AG04450 (cell line): ENCODE measurements around the gene CDK6. TPM values are rescaled to one million over a fixed set of nuclear protein-coding genes. Genes with fewer than 3 reads are reported as not detected.

Source experiments
- CTCF ChIA-PET: fragments of 300-600, 350-600 bp; formaldehyde crosslinking; extraction: SDS; loops from one replicate; lab custom pipeline; 2022; ENCODE audit warnings: antibody characterized with exemption, inconsistent platforms; lab: Charles Lee
- POLR2A ChIA-PET: fragments of 350-600 bp; formaldehyde crosslinking; extraction: SDS; loops from one replicate; lab custom pipeline; 2021; ENCODE audit warnings: antibody characterized with exemption, inconsistent platforms; lab: Yijun Ruan, JAX
- DNase-seq: peaks from one replicate; pipeline ENCODE4 v3.0.0-alpha.2; 2011; ENCODE audit warnings: low read depth, low spot score
- H3K27ac ChIP-seq: one replicate; pipeline ENCODE4 v1.5.1; 2012; ENCODE audit warnings: low read depth, low read length, control low read depth
- H3K27me3 ChIP-seq: one replicate; pipeline ENCODE4 v1.6.0; 2012; ENCODE audit warnings: low read length; ENCODE audit not compliant: control insufficient read depth, insufficient read depth
- H3K4me3 ChIP-seq: 2 replicates; pipeline ENCODE4 v1.5.1; 2011; ENCODE audit warnings: mild to moderate bottlenecking, low read depth, low read length, control low read depth
- H3K9me3 ChIP-seq: 2 replicates; pipeline ENCODE4 v1.5.1; 2012; ENCODE audit warnings: low read length; ENCODE audit not compliant: control insufficient read depth, insufficient read depth
- CTCF ChIP-seq: IDR thresholded peaks from 2 replicates; pipeline ENCODE4 v1.5.1; 2011; ENCODE audit warnings: low read depth, low read length, control low read depth, inconsistent platforms
- polyA plus RNA-seq: library from polyadenylated mRNA; depleted of rRNA; stranded (reverse); fragments of >200 nt; gene quantifications from 2 replicates; pipeline ENCODE4 v1.2.3, GENCODE V29; 2011

The CDK6 gene
- polyA plus RNA-seq, 1 experiment, result 40.6 TPM

DNA sequence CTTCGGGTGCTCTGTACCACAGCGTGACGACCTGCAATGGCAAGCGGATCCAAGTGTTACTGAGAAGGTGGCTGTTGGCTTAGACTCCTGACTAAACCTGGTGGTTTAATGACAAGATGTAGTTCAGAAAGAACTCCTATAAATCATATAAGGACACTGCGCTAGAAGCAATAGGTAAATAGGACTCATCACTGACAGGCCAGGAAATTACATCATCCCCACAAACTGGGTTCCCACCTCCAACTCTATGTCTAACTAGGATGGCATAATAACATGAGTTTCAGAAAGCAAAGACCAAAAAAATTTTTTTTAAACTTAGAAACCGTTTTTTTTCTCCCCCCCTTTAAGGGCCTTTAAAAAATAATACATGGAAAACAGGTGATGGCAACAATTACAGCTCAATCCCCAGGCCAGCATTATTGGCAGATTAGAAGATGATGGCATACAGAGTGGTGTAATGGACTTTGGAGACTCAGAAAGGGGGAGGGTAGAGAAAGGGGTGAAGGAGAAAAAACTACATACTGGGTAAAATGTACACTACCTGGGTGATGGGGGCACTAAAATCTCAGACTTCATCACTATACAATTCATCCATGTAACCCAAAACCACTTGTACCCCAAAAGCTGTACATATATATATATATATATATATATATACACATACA, 164.7 kb downstream of the CDK6 start:
- H3K27me3 ChIP-seq, result no peaks in the 10 kb centered on the region
- TF ChIP-seq CTCF, result no peak
- no peak overlapping the region for H3K27ac ChIP-seq
- ChIA-PET CTCF (no interaction called here), POLR2A (no interaction called here)
- DNase-seq, result no peak
- H3K9me3 ChIP-seq, result no peaks in the 10 kb centered on the region
- H3K4me3 ChIP-seq, result no peak overlapping the region

- H3K9me3 ChIP-seq, result no peaks in the 10 kb centered on the region
- no peak overlapping the region for H3K27ac ChIP-seq
- CTCF ChIA-PET, result no interaction called here
- no peak for DNase-seq
- POLR2A ChIA-PET, result no interaction called here
- no peak overlapping the region for H3K4me3 ChIP-seq
- no peaks in the 10 kb centered on the region for H3K27me3 ChIP-seq
- no peak for TF ChIP-seq CTCF
Observed at GRCh38 chr7:92670204-92670851, 166.0 kb downstream of the CDK6 start.

DNA sequence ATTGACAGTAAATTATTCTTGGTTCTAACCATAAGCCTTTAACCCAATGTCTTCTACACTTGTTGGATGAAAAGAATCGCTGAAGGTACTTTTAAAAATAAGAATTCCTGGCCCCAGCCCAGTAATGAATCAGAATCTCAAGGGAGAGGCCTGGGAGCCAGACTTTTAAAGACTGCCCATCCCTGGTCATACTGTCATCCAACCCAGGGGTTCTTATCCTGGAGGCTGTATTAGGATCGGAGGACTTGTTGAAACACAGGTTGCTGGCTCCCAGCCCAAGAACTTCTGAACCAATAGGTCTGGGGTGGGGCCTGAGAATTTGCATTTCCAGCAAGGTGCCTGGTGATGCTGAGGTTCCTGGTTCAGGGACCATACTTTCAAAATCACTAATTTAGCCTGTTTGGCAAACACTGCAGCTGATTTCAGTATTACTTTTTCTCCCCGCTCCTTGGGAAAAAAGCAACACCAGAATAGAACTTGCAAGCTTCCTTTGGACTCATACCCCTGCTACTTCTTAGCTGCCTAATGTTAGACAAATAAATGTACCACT, 166.7 kb downstream of the CDK6 start:
- POLR2A ChIA-PET, result no interaction called here

GRCh38 chr7:92668564-92668963, 167.8 kb downstream of the CDK6 start:
- ChIA-PET CTCF (no interaction called here), POLR2A (no interaction called here)

More for the DNA sequence above, 166.7 kb downstream of the CDK6 start:
- Histone ChIP-seq H3K27ac (no peak overlapping the region), H3K27me3 (no peaks in the 10 kb centered on the region), H3K4me3 (no peak overlapping the region), H3K9me3 (no peaks in the 10 kb centered on the region)
- no peak for TF ChIP-seq CTCF
- no peak for DNase-seq
- CTCF ChIA-PET, result no interaction called here

More at GRCh38 chr7:92668564-92668963, 167.8 kb downstream of the CDK6 start:
- no peaks in the 10 kb centered on the region for H3K9me3 ChIP-seq
- no peak for DNase-seq
- no peak overlapping the region for H3K4me3 ChIP-seq
- no peaks in the 10 kb centered on the region for H3K27me3 ChIP-seq
- no peak overlapping the region for H3K27ac ChIP-seq
- no peak for TF ChIP-seq CTCF
